Measurements from ENCODE around the gene GOLGA6L2.
"Not testable (repeated sequence)": the region's sequence is repeated elsewhere in the genome, so short reads cannot be mapped to it uniquely, and the experiment has no call there.

GOLGA6L2 gene

DNA sequence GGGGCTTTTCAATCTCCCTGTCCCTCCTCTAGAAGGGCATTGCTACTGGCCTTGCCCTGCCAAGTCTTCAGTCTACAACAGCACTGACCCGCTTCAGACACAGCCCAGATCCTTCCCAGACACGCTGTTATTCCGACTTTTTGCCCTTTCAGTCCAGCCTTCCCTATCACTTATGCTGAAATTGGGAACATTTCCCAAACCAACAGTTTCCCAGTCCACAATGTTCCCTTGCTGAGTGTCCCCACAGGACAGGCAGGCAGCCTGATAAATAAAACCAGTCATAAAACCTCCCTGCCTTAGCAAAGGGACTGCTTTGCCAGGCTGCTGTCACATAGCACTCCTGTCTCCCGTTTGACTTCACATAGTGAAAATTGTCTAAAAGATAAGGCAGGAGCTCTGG lies 43.5 kb downstream of the GOLGA6L2 start:
- no peak overlapping the region for H3K4me3 ChIP-seq (ENCODE audit: low read length)
- no peaks in the 10 kb centered on the region for H3K27me3 ChIP-seq (ENCODE audit: insufficient read depth, low read length)
- no peak overlapping the region for H3K27ac ChIP-seq (ENCODE audit: low read depth, low read length)
- H3K9me3 ChIP-seq (ENCODE audit: insufficient read depth, low read depth, low read length): peaks cover 15% of the 10 kb centered on the region; the same call in 1 of the 2 replicates
- H3K36me3 ChIP-seq (ENCODE audit: insufficient read depth, low read length): no peaks in the 10 kb centered on the region
- no peaks in the 10 kb centered on the region for H3K4me1 ChIP-seq (ENCODE audit: insufficient read depth, low read length)
- H3K9ac ChIP-seq (ENCODE audit: low read depth, low read length): no peak overlapping the region
- 81% methylated on average over 4 of the region's 4 CpGs for WGBS

DNA sequence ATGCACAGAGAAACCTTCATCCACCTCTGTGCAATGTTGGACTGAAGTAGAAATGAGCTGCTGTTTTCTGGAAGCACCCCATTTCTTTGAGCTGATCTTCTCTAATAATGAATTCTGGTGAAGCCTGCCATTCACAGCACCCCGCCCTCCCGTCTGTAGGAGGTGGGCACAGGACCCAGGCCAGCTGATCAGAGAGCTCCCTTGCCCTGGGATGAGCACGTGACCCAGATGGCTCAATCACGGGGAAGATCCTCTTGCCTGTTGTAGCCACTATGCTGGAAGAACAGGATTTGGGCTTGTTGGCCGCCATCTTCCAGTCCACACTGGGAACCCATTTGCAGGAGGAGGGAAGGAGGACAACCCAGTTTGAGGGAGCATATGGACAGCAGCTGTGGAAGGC lies 44.5 kb downstream of the GOLGA6L2 start:
- 79% methylated on average over 5 of the region's 5 CpGs for WGBS
- Histone ChIP-seq H3K4me1 (ENCODE audit: insufficient read depth, low read length) (no peaks in the 10 kb centered on the region), H3K27ac (ENCODE audit: low read depth, low read length) (no peak overlapping the region)

DNA sequence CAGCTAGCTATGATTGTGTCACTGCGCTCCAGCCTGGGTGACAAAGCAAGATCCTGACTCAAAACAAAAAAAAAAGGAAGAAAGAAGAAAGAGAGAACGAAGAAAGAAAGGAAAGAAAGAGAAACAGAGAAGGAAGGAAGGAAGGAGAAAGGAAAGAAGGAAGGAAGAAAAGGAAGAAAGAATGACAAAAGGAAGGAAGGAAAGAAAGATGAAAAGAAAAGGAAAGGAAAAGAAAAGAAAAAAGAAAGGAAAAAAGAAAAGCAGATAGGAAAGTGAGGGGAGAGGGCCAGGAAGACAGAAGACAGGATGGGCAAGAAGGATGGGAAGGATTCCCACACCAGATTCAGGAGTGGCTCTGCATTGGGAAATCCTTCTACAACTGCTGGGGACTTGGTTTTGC lies 44.9 kb downstream of the GOLGA6L2 start:
- Histone ChIP-seq H3K27me3 (ENCODE audit: insufficient read depth, low read length) (no peaks in the 10 kb centered on the region), H3K27ac (ENCODE audit: low read depth, low read length) (no peak overlapping the region), H3K9ac (ENCODE audit: low read depth, low read length) (no peak overlapping the region), H3K36me3 (ENCODE audit: insufficient read depth, low read length) (no peaks in the 10 kb centered on the region), H3K4me3 (ENCODE audit: low read length) (no peak overlapping the region), H3K4me1 (ENCODE audit: insufficient read depth, low read length) (no peaks in the 10 kb centered on the region), H3K9me3 (ENCODE audit: insufficient read depth, low read depth, low read length) (peaks cover 16% of the 10 kb centered on the region; the same call in 1 of the 2 replicates)
- WGBS: 78% methylated on average over 2 of the region's 2 CpGs

More for the DNA sequence above, 44.5 kb downstream of the GOLGA6L2 start:
- H3K9ac ChIP-seq (ENCODE audit: low read depth, low read length): no peak overlapping the region
- H3K9me3 ChIP-seq (ENCODE audit: insufficient read depth, low read depth, low read length): peaks cover 16% of the 10 kb centered on the region; the same call in 1 of the 2 replicates
- no peaks in the 10 kb centered on the region for H3K27me3 ChIP-seq (ENCODE audit: insufficient read depth, low read length)
- no peaks in the 10 kb centered on the region for H3K36me3 ChIP-seq (ENCODE audit: insufficient read depth, low read length)
- no peak overlapping the region for H3K4me3 ChIP-seq (ENCODE audit: low read length)

- Histone ChIP-seq H3K4me3 (ENCODE audit: low read length) (no peak overlapping the region), H3K4me1 (ENCODE audit: insufficient read depth, low read length) (no peaks in the 10 kb centered on the region), H3K36me3 (ENCODE audit: insufficient read depth, low read length) (no peaks in the 10 kb centered on the region), H3K27ac (ENCODE audit: low read depth, low read length) (no peak overlapping the region), H3K9ac (ENCODE audit: low read depth, low read length) (no peak overlapping the region), H3K9me3 (ENCODE audit: insufficient read depth, low read depth, low read length) (peaks cover 16% of the 10 kb centered on the region; the same call in 1 of the 2 replicates), H3K27me3 (ENCODE audit: insufficient read depth, low read length) (no peaks in the 10 kb centered on the region)
- 84% methylated on average over 8 of the region's 8 CpGs for WGBS
Measured at GRCh38 chr15:23401627-23402026, 45.4 kb downstream of the GOLGA6L2 start.

DNA sequence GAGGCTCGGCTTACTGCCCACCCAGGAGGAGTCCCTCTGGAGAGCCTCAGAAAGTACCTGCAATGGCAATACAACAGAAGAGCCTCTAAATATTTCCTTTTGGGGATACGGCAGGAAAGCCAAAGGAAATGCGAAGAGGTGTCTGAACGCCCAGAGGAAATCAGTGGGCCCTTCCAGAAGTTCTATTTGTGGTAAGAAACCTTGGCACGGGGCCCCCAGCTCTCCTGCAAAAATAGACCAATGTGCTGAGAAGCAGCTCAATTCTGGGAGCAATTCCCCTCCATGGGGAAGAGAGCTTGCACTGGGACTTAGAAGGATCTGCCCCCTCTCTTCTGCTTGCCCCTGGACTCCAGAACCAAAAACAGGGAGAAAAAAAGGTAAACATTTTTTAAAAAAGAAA lies 47.8 kb downstream of the GOLGA6L2 start:
- not testable (repeated sequence) for H3K9ac ChIP-seq (ENCODE audit: low read depth, low read length); H3K4me3 ChIP-seq (ENCODE audit: low read length); H3K4me1 ChIP-seq (ENCODE audit: insufficient read depth, low read length); H3K27me3 ChIP-seq (ENCODE audit: insufficient read depth, low read length); H3K36me3 ChIP-seq (ENCODE audit: insufficient read depth, low read length); H3K27ac ChIP-seq (ENCODE audit: low read depth, low read length)
- H3K9me3 ChIP-seq (ENCODE audit: insufficient read depth, low read depth, low read length): peaks cover 23% of the 10 kb centered on the region; the same call in 1 of the 2 replicates
- WGBS: 90% methylated on average over 5 of the region's 5 CpGs

DNA sequence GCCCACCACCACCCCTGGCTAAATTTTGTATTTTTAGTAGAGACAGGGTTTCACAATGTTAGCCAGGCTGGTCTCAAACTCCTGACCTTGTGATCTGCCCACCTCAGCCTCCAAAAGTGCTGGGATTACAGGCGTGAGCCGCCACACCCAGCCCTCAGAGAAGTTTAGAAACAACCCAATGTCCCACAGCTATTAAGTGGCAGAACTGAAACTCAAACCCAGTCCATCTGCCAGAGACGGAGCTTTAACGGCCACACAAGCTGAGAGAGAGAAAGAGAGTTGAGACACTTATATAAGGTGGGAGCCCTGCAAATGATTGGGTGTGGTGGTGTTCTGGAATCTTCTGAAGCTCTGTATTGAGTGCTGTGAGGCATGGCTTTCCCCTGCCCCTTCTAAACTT lies 48.7 kb downstream of the GOLGA6L2 start:
- not testable (repeated sequence) for H3K4me3 ChIP-seq (ENCODE audit: low read length); H3K9ac ChIP-seq (ENCODE audit: low read depth, low read length); H3K4me1 ChIP-seq (ENCODE audit: insufficient read depth, low read length); H3K27ac ChIP-seq (ENCODE audit: low read depth, low read length); H3K36me3 ChIP-seq (ENCODE audit: insufficient read depth, low read length); H3K27me3 ChIP-seq (ENCODE audit: insufficient read depth, low read length)
- 89% methylated on average over 4 of the region's 4 CpGs for whole genome bisulfite sequencing
- H3K9me3 ChIP-seq (ENCODE audit: insufficient read depth, low read depth, low read length): peaks cover 23% of the 10 kb centered on the region; the same call in 1 of the 2 replicates

DNA sequence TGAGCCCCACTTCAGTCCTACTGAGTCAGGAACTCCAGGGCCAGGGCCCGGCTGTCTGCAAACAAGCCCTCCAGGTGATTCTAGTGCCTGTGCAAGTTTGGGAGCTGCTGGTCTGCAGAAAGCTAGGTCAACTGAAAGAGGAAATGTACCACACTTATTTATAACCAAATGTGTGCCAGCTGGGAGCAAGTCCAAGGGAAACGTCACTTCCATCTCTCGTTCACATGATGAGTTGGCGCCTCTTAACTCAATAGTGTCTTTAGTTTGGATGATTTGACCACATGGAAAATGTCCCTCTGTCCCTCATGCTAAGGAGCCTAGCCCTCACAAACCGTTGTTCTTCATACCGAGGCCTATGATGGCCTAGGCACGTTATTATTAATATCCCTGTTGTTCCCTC lies 49.3 kb downstream of the GOLGA6L2 start:
- no peaks in the 10 kb centered on the region for H3K4me1 ChIP-seq (ENCODE audit: insufficient read depth, low read length)
- H3K4me3 ChIP-seq (ENCODE audit: low read length): no peak overlapping the region
- no peaks in the 10 kb centered on the region for H3K36me3 ChIP-seq (ENCODE audit: insufficient read depth, low read length)
- H3K9me3 ChIP-seq (ENCODE audit: insufficient read depth, low read depth, low read length): peaks cover 23% of the 10 kb centered on the region; the same call in 1 of the 2 replicates
- no peak overlapping the region for H3K27ac ChIP-seq (ENCODE audit: low read depth, low read length)
- WGBS: 86% methylated on average over 7 of the region's 7 CpGs
- H3K9ac ChIP-seq (ENCODE audit: low read depth, low read length): no peak overlapping the region
- no peaks in the 10 kb centered on the region for H3K27me3 ChIP-seq (ENCODE audit: insufficient read depth, low read length)

DNA sequence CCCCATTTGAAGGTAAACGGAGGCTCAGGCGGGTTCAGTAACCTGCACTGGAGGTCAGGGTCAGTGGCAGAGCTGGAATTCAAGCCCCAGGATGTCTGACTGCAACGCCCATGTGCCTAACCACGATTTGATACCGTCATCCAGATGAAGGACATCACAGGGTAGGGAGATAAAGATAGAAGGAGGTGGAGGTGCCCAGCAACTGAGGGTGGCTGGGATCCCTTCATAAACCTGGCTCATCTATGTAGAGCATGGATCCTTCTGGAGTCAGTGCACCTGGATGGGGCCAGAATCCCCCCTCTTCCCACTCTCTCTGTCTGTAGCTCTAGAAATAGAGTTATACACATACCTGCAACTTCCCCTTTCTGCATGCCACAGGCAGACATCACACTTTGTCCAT lies 51.2 kb downstream of the GOLGA6L2 start:
- H3K4me1 ChIP-seq (ENCODE audit: insufficient read depth, low read length): no peaks in the 10 kb centered on the region
- H3K27me3 ChIP-seq (ENCODE audit: insufficient read depth, low read length): no peaks in the 10 kb centered on the region
- H3K9me3 ChIP-seq (ENCODE audit: insufficient read depth, low read depth, low read length): peaks cover 22% of the 10 kb centered on the region; the same call in 1 of the 2 replicates
- H3K27ac ChIP-seq (ENCODE audit: low read depth, low read length): no peak overlapping the region
- H3K36me3 ChIP-seq (ENCODE audit: insufficient read depth, low read length): no peaks in the 10 kb centered on the region
- WGBS: 78% methylated on average over 5 of the region's 5 CpGs
- H3K4me3 ChIP-seq (ENCODE audit: low read length): no peak overlapping the region
- no peak overlapping the region for H3K9ac ChIP-seq (ENCODE audit: low read depth, low read length)

- no peaks in the 10 kb centered on the region for H3K27me3 ChIP-seq (ENCODE audit: insufficient read depth, low read length)
- no peak overlapping the region for H3K9ac ChIP-seq (ENCODE audit: low read depth, low read length)
- 73% methylated on average over 14 of the region's 15 CpGs for WGBS
- H3K9me3 ChIP-seq (ENCODE audit: insufficient read depth, low read depth, low read length): peaks cover 22% of the 10 kb centered on the region; the same call in 1 of the 2 replicates
- H3K4me3 ChIP-seq (ENCODE audit: low read length): no peak overlapping the region
- no peak overlapping the region for H3K27ac ChIP-seq (ENCODE audit: low read depth, low read length)
- no peaks in the 10 kb centered on the region for H3K4me1 ChIP-seq (ENCODE audit: insufficient read depth, low read length)
- H3K36me3 ChIP-seq (ENCODE audit: insufficient read depth, low read length): no peaks in the 10 kb centered on the region
Measured at GRCh38 chr15:23395030-23395692, 51.9 kb downstream of the GOLGA6L2 start.
